HG02840 (cell line): Measurements from ENCODE around the gene ANK3.

Experiments
- ATAC-seq: cut with Tn5 transposase; IDR thresholded peaks from one replicate; pipeline ENCODE4 v1.9.1; 2021; ENCODE audit warnings: mild to moderate bottlenecking, moderate library complexity, moderate number of reproducible peaks; ENCODE audit not compliant: unreplicated experiment, low FRiP score

ANK3 gene

DNA sequence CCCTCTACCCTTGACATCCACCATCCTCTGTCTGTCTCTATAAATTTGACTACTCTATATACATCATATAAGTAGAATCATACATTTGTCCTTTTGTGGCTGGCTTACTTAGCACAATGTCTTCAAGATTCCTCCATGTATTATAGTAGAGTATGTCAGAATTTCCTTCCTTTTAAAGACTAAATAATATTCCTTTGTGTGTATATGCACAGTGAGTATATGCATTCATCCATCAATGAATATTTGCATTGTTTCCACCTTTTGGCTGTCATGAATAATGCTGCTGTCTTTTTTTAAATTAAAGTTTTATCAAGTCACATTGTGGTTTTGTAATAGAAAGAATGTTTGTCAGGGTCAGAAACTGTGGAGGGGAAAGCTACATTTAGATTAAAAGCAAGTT is 195.3 kb downstream of the ANK3 start:
- no peak for ATAC-seq

DNA sequence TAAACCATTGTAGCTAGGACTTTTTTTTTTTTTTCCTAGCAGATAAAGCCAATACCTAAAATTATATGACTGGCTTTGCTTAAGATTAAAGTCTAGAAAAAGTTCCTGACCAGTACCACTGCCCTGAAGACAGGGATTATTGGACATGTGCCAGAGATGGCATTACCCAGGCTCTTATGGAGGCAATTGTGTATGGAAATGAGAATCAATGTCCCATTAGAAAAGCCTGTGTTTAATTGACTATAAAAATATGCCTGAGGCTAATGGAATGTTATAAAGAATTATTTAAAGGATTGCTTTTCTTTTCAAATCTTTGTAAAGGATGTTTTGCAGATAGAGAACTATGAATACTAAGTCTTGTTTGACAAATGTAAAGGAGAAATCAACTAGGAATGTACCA is 196.7 kb downstream of the ANK3 start:
- no peak for ATAC-seq

DNA sequence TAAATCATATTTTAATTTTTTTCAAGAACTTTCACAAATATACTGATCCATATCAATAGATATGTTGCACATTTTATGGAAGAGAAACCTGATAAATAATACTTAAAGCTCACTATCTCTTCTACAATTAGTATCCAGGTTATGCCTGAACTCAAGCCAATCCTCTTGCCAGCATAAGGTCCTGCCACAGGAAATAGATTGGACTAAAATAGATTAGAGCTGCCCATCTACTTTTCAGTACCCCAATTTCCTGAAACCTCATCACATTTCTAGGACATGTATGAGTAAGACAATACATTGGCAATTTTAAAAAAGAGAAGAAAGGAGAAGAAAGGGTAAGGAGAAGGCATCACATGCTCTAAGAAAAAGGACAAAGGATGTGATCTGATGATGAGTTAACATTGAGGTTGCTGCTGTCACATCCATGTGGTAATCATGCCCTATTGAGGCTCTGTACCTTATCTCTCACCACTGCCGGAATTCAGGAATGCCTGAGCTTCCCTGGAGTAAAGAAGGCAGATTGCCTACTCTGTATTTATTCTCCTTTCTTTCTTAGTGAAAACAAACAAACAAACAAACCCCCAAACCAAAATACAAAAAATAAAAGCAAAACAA is 199.7 kb downstream of the ANK3 start:
- no peak for ATAC-seq

GRCh38 chr10:60188548-60188947 is 201.1 kb downstream of the ANK3 start:
- ATAC-seq: no peak

GRCh38 chr10:60187691-60188090 is 202.0 kb downstream of the ANK3 start:
- ATAC-seq: no peak

GRCh38 chr10:60186315-60187071 is 203.2 kb downstream of the ANK3 start:
- no peak for ATAC-seq

GRCh38 chr10:60185421-60185820 is 204.3 kb downstream of the ANK3 start:
- no peak for ATAC-seq

- ATAC-seq: no peak
Measured at GRCh38 chr10:60182691-60183090, 207.0 kb downstream of the ANK3 start.

- no peak for ATAC-seq
Measured at GRCh38 chr10:60176925-60177324, 212.8 kb downstream of the ANK3 start.

- no peak for ATAC-seq
Measured at GRCh38 chr10:60175441-60175971, 214.2 kb downstream of the ANK3 start.

DNA sequence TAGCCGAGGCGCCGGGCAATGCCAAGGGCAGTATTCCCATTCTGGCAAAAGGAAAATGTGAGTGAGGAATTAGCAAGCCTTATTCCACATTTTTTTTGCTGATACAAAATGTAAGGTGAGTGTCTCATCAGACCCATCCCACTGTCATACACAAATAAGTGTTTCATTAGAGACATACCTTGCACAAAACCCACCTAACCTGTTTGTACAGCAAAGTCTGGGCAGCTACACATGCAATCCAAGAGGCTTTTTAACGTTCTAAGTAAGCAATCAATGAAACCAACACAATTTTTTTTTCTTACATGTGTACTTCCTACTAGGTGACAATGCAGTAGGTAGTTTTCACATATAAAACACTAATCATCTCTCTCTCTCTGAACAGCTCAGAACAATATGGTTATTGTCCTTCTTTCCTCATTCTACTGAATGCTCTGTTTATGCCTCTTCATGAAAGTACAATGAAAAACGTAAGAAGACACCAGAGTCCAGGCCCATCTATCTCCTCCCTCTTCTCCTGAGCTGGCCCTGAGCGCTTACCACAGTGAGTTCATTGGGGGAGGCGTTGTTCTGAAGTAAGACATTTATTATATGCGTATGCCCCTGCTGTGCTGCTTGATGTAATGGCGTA is 217.2 kb downstream of the ANK3 start:
- ATAC-seq: no peak

DNA sequence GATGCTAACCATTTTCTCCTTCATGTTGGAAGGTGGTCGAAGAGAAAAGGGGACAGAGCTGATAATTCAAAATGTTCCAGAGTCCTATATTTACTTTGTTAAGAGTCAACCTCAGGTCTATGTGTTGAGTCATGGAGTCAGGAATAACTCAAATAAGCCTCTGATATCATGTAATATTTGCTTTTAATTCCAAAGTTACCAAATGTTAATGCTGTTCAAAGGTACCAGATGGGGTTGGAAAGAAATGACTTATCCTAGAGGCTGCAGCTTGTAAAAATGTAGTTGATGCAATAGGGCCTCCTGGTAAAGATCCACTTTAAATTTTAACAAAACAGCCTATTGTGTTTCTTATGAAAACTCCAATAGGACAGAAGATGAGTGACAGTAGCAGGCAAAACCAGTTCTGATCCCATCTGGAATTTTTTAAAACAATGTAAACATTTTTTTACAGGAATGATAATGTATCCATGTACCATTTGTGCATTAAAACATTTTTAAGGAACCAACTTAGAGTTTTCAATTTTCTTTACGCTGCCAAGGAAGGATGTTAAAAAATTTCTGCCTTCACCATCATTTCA is 218.2 kb downstream of the ANK3 start:
- no peak for ATAC-seq

DNA sequence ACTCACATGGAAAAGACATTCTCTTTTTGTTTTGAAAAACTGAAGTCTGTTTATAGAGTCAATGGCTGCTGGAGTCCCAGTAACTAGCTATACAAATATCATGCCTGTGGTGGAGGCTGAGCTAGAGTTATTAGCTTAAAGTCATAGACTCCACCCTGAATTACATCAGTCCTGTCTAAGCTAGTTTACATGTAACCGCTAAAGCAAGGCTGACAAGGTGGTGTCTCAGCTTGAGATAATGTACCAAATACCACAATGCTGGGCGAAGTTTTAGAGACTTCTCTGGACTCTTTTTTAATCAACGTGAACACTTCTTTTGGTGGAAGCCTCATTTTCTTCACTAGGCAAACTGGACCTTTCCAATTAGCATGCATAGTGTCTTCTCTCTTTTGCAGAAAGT is 219.4 kb downstream of the ANK3 start:
- no peak for ATAC-seq

DNA sequence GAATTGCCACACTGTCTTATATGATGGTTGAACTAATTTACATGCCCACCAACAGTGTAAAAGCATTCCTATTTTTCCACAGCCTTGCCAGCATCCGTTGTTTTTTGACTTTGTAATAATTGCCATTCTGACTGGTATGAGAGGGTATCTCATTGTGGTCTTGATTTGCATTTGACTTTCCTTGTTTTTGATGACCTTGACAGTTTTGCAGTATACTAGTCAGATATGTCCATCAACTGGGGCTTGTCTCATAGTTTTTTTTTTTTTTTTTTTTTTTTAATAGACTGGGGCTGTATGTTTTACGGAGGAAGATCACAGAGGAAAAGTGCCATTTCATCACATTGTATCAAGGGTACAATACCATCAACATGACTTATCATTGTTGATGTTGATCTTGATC is 220.6 kb downstream of the ANK3 start:
- no peak for ATAC-seq

- ATAC-seq: no peak
Measured at GRCh38 chr10:60167050-60167449, 222.6 kb downstream of the ANK3 start.

- no peak for ATAC-seq
Measured at GRCh38 chr10:60163786-60164185, 225.9 kb downstream of the ANK3 start.

DNA sequence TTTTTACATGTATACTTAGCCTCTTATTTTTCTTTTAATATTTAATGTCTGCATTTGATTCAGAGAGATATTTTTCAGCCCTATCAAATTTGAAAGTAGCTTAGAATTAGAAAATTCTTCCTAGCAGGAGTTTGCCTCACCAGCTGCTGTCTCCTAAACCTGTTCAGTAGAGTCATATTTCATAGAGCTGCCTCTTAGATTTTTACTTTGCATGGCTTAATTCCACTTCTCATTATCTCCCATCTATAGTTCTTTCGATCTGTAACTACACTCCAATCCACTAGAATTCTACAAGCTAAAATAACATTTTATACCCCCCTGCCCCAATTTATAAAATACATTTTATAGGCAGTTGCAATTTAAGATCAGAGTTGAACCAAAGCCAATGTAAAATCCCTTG is 227.0 kb downstream of the ANK3 start:
- no peak for ATAC-seq

DNA sequence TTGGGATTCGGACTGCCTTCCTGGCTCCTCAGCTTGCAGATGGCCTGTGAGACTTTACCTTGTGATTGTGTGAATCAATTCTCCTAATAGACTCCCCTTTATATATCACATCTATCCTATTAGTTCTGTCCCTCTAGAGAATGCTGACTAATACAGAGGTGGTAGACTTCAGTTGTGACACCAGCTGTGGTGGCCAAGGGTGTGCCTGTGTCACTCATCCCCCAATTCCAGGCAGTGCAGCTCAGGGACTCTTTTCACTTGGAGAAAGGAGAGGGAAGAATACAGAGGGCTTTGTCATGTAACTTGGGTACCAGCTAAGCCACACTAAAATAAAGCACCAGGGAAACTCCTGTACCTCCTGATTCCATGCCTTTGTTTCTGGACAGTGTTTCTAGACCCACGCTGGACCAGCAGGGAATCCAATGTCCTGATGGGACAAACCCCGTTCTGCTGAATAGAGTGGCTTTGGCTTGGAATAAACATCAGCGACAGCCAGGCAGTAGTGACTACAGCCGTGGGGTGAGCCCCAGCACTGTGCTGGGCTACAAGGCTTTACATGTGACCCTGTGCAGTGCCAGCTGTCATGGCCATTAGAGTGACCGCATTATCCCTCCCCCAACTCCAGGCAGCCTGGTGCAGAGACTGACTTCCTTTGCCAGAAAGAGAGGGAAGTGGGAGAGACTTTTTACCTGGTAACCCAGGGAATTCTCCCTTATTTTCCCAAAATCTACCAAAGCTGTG is 233.6 kb downstream of the ANK3 start:
- no peak for ATAC-seq

- no peak for ATAC-seq
Measured at GRCh38 chr10:60155099-60155877, 234.4 kb downstream of the ANK3 start.

- no peak for ATAC-seq
Measured at GRCh38 chr10:60149003-60149402, 240.7 kb downstream of the ANK3 start.
